HG03558 (cell line): ENCODE data around the gene RXRA.

Source experiments
- ATAC-seq: cut with Tn5 transposase; IDR thresholded peaks from one replicate; pipeline ENCODE4 v1.9.1; 2021; ENCODE audit warnings: moderate number of reproducible peaks; ENCODE audit not compliant: unreplicated experiment; ENCODE audit errors: extremely low read depth

Gene RXRA

GRCh38 chr9:134475011-134475790, 148.9 kb downstream of the RXRA start:
- ATAC-seq: no peak

DNA sequence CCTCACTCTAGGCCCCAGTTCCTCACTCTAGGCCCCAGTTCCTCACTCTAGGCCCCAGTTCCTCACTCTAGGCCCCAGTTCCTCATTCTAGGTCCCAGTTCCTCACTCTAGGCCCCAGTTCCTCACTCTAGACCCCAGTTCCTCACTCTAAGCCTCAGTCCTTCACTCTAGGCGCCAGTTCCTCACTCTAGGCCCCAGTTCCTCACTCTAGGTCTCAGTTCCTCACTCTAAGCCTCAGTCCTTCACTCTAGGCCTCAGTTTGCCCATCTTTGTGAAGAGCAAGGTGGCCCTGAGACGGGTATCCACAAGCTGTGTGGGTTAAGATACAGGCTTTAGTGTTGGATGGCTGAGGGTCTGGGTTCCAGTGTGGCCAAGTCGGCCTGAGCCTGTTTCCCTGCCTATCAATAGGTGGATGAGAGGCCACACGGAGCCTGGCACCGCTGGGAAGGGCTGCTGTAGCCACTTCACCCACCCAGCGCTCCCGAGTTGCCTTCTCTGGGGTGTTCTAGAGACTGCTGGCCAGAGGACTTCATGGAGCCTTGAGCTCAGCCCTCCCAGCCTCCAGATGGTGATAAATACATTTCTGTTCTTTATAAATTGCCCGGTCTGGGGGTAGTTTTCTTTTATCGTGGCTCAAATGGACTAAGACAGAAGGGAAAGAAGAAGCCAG, 150.2 kb downstream of the RXRA start:
- no peak for ATAC-seq

DNA sequence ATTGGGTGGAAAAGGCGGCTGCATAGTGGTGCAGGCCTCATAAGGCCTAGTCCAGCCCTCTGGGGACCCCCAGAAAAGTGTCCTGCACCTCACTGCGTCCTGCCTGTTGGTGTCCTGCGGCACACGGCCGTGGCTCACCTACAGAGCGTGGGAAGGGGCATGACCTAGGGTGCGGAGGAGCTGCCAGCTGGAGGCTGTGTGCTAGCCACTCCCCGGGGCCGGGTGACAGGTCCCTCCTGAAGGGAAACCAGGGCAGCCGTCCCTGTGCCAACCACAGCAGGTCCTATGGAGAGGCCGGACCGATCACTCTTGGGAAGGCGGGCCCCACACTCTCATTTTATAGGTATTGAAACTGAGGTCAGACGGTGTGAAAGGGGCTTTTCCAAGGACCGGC, 150.7 kb downstream of the RXRA start:
- ATAC-seq: no peak

- ATAC-seq: no peak
These were observed 151.2 kb downstream of the RXRA start for GRCh38 chr9:134477342-134477925.

DNA sequence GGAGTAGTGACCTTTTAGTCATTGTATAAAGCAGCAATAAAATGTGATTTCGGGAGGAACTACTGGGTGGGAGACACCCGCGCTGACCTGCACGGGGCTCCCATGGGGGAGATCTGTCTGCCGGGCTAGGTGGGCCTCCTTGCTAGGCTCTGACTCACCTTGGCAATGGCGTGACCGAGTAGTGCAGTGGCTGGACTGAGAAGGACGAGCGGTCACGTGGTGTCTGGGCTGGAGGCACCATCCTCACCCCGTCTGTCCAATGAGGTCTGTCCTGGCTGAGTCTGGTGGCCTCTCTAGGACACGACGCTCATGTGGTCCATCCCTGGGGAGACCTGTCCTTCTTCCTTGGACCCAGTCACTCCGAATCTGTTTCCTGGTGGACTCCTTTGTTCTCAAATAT, 151.7 kb downstream of the RXRA start:
- ATAC-seq: no peak

DNA sequence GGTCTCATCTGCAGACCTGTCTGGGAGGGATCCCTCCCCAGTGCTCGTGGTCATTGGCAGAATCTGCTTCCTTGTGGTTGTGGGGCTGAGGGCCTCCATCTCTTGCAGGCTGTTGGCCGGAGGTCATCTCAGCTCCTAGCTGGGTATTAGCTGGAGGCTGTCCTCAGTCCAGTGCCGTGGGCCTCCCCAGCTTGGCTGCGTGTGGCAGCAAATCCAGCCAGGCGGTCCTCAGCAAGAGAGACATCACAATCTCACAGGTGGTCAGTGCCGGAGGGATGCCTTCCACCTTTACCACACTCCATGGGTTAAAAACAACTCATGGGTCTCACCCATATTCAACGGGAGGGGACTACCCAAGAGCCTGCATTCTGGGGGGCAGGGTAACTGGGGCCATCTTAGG, 155.5 kb downstream of the RXRA start:
- no peak for ATAC-seq

GRCh38 chr9:134482226-134482625, 156.0 kb downstream of the RXRA start:
- ATAC-seq: no peak

GRCh38 chr9:134483361-134484184, 157.3 kb downstream of the RXRA start:
- ATAC-seq: no peak

DNA sequence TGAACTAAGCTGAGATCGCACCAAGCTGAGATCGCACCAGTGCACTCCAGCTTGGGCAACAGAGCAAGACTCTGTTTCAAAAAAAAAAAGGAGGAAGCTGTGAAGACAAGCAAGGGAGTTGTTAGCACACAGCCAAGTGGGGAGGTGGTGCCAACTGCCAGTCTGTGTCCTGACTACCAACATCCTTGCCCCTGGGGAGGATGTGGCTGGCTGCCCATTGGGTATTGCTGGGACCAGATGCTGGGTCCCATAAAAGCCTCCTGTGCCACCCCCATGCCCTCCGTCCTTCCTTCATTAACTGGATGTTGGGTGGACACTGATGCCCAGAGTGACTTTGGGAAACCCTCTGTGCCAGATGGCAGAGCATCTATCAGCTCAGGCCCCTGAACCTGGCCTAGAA, 158.2 kb downstream of the RXRA start:
- no peak for ATAC-seq

GRCh38 chr9:134485653-134486052, 159.4 kb downstream of the RXRA start:
- ATAC-seq: no peak

- ATAC-seq: no peak
These were observed 159.9 kb downstream of the RXRA start for GRCh38 chr9:134486143-134486591.

- no peak for ATAC-seq
These were observed 160.3 kb downstream of the RXRA start for GRCh38 chr9:134486596-134486995.
